Fibroblast of lung (primary cell): Measurements from ENCODE around the gene PRKCI. TPM values are rescaled to one million over a fixed set of nuclear protein-coding genes. Genes with fewer than 3 reads are reported as not detected.
A peak's percentile ranks its signal among the peaks of the same experiment; 100 is the strongest.

ENCODE experiments used
- DNase-seq, 2 donors: peaks; one replicate each; pipeline versions ENCODE4 v3.0.0 to v3.0.0-alpha.2; 2010; ENCODE audit warnings: low read depth in 2 of 2
- H2AFZ ChIP-seq: 2 replicates; pipeline ENCODE4 v1.5.1; 2012; ENCODE audit warnings: low read length, control low read depth, inconsistent platforms
- H3K27ac ChIP-seq: 2 replicates; pipeline ENCODE4 v1.5.1; 2011; ENCODE audit warnings: low read length, control low read depth; ENCODE audit not compliant: insufficient read depth
- H3K27me3 ChIP-seq: 2 replicates; pipeline ENCODE4 v1.5.1; 2011; ENCODE audit warnings: mild to moderate bottlenecking, low read length; ENCODE audit not compliant: control insufficient read depth, insufficient read depth
- H3K36me3 ChIP-seq: 2 replicates; pipeline ENCODE4 v1.5.1; 2011; ENCODE audit warnings: low read length; ENCODE audit not compliant: control insufficient read depth, insufficient read depth
- H3K4me1 ChIP-seq: 2 replicates; pipeline ENCODE4 v1.5.1; 2011; ENCODE audit warnings: low read length; ENCODE audit not compliant: control insufficient read depth, insufficient read depth; ENCODE audit errors: extremely low read depth
- H3K4me2 ChIP-seq: 2 replicates; pipeline ENCODE4 v1.5.1; 2011; ENCODE audit warnings: low read length, control low read depth; ENCODE audit not compliant: insufficient read depth; ENCODE audit errors: extremely low read depth
- H3K4me3 ChIP-seq, 4 experiments: fragments of 200-600 bp in 1 of 4; sonication (generic) in 1 of 4; replicated peaks in 1 of 4; 2 replicates each; pipeline ENCODE4 v1.5.1; 2011 to 2016; ENCODE audit warnings: low read length in 4 of 4, low read depth in 3 of 4, mild to moderate bottlenecking in 3 of 4, control low read depth in 2 of 4, inconsistent platforms in 1 of 4, mixed read lengths in 1 of 4; ENCODE audit not compliant: insufficient read depth in 1 of 4; ENCODE audit errors: control extremely low read depth in 1 of 4
- H3K79me2 ChIP-seq: 2 replicates; pipeline ENCODE4 v1.5.1; 2012; ENCODE audit warnings: mild to moderate bottlenecking, low read length, inconsistent platforms; ENCODE audit not compliant: control insufficient read depth, insufficient read depth
- H3K9ac ChIP-seq: 2 replicates; pipeline ENCODE4 v1.5.1; 2011; ENCODE audit warnings: mild to moderate bottlenecking, low read length, control low read depth; ENCODE audit not compliant: insufficient read depth
- H3K9me3 ChIP-seq: 2 replicates; pipeline ENCODE4 v1.5.1; 2012; ENCODE audit warnings: low read depth, low read length; ENCODE audit not compliant: control insufficient read depth, insufficient read depth
- H4K20me1 ChIP-seq: 2 replicates; pipeline ENCODE4 v1.5.1; 2011; ENCODE audit warnings: low read length; ENCODE audit not compliant: control insufficient read depth, insufficient read depth; ENCODE audit errors: extremely low read depth
- CTCF ChIP-seq, 2 donors: IDR thresholded peaks in 1 of 2; conservative IDR thresholded peaks in 1 of 2; 1 replicate in 1 of 2; 2 replicates in 1 of 2; pipeline ENCODE4 v1.5.1; 2011 to 2012; ENCODE audit warnings: low read length in 2 of 2, control low read depth in 1 of 2, inconsistent platforms in 1 of 2, low read depth in 1 of 2, mild to moderate bottlenecking in 1 of 2
- EZH2 ChIP-seq: IDR thresholded peaks from 2 replicates; pipeline ENCODE4 v1.5.1; 2012; ENCODE audit warnings: low read length, control low read depth, mild to moderate bottlenecking; ENCODE audit errors: missing control alignments
- polyA plus RNA-seq, 2 donors: library from polyadenylated mRNA; depleted of rRNA in 1 of 2; stranded (reverse) in 1 of 2; unstranded in 1 of 2; fragments of >200 nt; gene quantifications; 2 replicates each; pipeline ENCODE4 v1.2.1, GENCODE V29; 2011 to 2012; ENCODE audit warnings: missing spikeins in 1 of 2
- total RNA-seq: library from RNA; depleted of rRNA; stranded (reverse); fragments of >200 nt; gene quantifications from 2 replicates; pipeline ENCODE4 v1.2.1, GENCODE V29; 2014

Gene PRKCI
- total and polyA plus RNA-seq, 2 donors (not counting 1 experiment from before 2014, with no cell fraction given), result 68.7 to 80.3 TPM

DNA sequence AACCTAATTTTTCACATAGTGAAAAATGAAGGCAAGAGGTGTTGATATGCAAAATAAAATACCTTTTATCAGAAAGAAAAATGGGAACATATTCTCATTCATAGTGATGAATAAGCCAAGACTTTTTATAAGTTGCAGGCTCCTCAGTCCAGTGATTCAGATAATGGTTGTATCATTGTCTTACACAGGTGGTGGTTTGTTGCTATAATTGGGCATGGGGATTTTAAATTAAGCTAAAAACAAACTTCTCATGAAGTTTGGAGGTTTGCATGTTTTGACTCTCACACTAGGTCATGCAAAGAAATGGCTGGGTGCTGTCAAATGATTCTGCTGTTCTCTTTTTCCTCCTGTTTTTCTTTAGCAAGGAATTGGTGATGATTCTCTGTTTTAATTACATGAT lies 74.5 kb downstream of the PRKCI start:
- TF ChIP-seq CTCF (conservative IDR thresholded peaks at IDR 0.05 in 1 of 2, IDR thresholded peaks at IDR 0.05 in 1 of 2; ENCODE audit: low read depth in 1 of 2, low read length in 2 of 2), result no peak
- TF ChIP-seq EZH2, result no peak
- Histone ChIP-seq H3K36me3 (no peaks in the 10 kb centered on the region), H3K27ac (no peak overlapping the region), H3K9ac (no peak overlapping the region), H3K27me3 (no peaks in the 10 kb centered on the region), H3K4me2 (no peak overlapping the region), H3K4me1 (no peaks in the 10 kb centered on the region), H3K79me2 (no peaks in the 10 kb centered on the region), H2AFZ (no peak overlapping the region), H3K9me3 (no peaks in the 10 kb centered on the region), H3K4me3 (no peak overlapping the region), H4K20me1 (no peaks in the 10 kb centered on the region)
- DNase-seq, result no peak

DNA sequence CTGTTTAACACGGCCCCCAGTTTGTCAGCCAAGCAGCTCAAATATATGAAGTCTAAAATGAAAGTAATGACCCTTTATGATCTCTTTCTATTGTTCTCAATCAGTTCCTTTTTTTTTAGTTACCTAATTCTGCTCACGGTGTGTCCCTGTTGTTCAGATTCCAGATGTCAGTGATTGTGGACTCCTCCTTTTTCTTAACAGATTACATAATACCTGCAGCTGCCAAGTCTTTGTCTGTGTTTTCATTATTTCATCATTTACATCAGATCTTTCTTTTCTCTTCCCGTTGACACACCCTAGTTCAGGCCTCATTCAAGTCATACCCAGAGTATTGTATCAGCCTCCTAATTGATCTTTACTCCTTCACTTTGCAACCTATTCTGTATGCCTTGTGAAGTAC lies 79.2 kb downstream of the PRKCI start:
- no peaks in the 10 kb centered on the region for H4K20me1 ChIP-seq
- H3K9ac ChIP-seq, result no peak overlapping the region
- H2AFZ ChIP-seq, result no peak overlapping the region
- TF ChIP-seq CTCF (conservative IDR thresholded peaks at IDR 0.05 in 1 of 2, IDR thresholded peaks at IDR 0.05 in 1 of 2; ENCODE audit: low read depth in 1 of 2, low read length in 2 of 2), result no peak
- no peak for TF ChIP-seq EZH2
- no peaks in the 10 kb centered on the region for H3K9me3 ChIP-seq
- H3K4me3 ChIP-seq, result no peak overlapping the region
- no peaks in the 10 kb centered on the region for H3K4me1 ChIP-seq
- DNase-seq, result peak; percentile 26 to 62
- no peak overlapping the region for H3K27ac ChIP-seq
- H3K27me3 ChIP-seq, result no peaks in the 10 kb centered on the region
- no peak overlapping the region for H3K4me2 ChIP-seq
- peaks cover 3% of the 10 kb centered on the region for H3K36me3 ChIP-seq
- H3K79me2 ChIP-seq, result no peaks in the 10 kb centered on the region

DNA sequence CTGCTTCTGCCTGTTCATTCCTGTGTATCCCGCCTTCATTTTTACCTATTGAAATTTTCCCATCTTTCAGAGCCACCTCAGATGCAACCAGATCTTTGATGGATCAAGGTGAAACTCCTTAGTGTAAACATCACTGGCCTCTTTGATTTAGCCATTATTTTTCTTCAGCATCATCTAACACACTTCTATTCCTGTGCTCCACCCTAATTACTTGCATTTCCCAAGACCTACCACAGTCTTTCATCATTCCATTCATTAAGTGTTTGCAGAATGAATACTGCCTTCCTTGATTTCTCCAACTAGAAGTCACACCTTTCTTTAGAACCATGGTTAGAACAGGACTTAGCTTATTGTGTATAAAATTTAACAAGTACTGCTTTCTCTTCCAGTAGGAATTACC lies 79.8 kb downstream of the PRKCI start:
- no peak overlapping the region for H3K27ac ChIP-seq
- no peaks in the 10 kb centered on the region for H3K4me1 ChIP-seq
- peaks cover 3% of the 10 kb centered on the region for H3K36me3 ChIP-seq
- no peaks in the 10 kb centered on the region for H3K27me3 ChIP-seq
- no peak overlapping the region for H3K9ac ChIP-seq
- H3K9me3 ChIP-seq, result no peaks in the 10 kb centered on the region
- H3K4me2 ChIP-seq, result no peak overlapping the region
- TF ChIP-seq EZH2 (no peak), CTCF (conservative IDR thresholded peaks at IDR 0.05 in 1 of 2, IDR thresholded peaks at IDR 0.05 in 1 of 2; ENCODE audit: low read depth in 1 of 2, low read length in 2 of 2) (no peak)
- H2AFZ ChIP-seq, result no peak overlapping the region
- no peaks in the 10 kb centered on the region for H4K20me1 ChIP-seq
- H3K4me3 ChIP-seq, result no peak overlapping the region
- H3K79me2 ChIP-seq, result no peaks in the 10 kb centered on the region
- no peak for DNase-seq
